GM19238 (cell line): ENCODE data around the gene TSR2.
"Not testable (repeated sequence)": the region's sequence is repeated elsewhere in the genome, so short reads cannot be mapped to it uniquely, and the experiment has no call there.

Experiments used
- DNase-seq: peaks from one replicate; pipeline ENCODE4 v3.0.0; 2011; ENCODE audit warnings: low spot score; ENCODE audit not compliant: insufficient read length

The TSR2 gene

DNA sequence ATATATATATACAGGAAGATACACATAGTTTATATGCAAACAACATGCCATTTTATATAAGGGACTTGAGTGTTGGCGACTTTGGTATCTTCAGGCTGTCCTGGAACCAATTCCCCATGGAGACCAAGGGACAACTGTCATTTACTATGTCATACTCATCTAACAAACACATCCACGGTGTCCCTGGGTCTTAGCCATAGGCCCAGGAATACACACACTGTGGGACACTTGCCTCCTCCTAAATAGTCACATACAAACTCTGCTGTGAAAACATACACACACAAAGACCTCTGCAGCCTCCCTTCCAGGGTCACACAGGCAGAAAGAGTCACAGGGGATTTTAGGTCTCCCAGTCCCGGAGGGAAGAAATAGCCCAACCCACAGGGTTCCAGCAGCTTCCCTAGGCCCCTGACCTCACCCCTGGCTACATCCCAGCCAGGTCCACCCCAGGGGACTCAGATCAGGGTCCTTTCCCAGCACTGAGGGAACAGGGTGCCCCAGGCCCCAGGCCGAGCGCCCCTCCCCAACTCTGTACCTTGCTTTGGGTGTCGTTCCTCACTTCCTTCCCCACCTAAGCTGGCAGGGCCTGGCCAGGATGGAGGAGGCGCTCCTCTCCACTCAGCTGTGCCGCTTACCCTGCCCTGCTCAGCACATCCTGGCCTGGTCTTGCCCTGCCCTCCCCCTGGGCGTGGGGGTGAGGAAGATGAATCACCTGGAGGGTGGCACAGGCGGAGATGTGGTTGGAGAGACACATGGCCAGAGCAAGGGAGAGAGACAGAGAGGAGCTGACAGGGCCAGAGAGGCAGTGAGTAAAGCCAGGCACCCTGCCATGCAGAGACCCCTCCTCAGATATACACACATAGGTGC, 34.0 kb downstream of the TSR2 start:
- no peak for DNase-seq

DNA sequence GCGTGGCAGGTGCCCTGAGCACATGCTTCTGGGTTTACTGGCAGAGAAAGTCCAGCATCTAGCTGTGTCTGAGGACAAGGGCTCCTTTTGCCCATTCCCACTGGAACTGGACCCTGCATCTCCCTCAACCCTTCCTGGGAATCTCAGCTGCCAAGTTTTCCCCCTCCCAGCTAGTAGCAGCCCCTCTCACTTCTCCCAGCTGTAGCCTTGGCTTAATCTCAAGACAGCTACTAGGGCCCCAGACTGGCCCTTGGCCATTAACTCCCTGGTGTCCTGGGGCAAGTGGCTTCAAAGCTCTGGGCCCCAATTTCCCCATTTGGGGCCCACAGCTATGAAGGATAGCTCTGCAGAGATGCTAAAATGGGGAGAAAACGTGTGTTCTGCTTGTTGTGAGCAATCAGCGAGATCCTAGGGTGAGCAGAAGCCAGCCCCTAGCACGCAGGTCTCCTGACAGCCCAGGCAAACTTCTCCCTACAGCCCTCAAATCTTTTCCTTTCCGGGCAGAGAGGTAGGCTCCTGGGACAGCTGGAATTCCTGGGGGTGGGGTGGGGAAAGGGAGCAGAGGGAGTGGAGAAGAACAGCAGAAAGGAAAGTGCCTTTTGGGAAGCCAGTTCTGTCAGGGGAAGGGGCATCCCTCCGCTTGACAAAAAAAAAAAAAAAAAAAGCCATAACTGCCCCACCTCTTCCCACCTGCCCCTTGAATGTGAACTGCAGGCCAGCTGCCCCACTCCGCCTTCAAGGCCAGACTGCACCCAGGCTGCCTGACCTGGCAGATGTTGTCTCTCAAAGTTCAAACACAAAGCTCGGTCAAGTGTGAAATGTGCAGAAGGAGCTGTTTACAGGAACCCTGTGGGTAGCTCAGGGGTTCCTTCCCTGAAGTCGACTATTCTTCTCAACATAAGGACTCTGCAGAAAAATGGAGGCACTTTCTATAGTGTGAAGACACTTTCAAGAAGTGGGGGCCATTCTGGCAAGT, 39.2 kb downstream of the TSR2 start:
- DNase-seq, result no peak

GRCh38 chrX:54482839-54483593, 42.8 kb downstream of the TSR2 start:
- no peak for DNase-seq

DNA sequence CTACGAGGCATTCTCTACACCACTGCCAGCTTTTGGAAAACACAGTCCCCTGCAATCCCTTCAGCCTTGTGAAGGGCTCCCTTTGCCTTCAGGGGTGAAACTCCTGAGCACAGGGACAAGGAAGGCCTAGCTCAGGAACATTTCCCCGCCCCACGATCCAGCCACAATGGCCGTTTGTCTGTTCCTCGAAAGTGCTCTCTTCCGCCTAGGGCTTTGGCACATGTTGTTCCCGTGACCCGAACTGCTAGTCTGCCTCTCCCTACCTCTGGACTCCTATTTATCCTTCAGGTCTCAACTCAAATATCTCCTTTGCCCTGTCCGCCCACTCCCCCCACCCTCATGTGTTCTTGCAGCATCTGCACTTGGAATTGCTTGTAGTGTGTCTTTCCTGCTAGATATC, 43.7 kb downstream of the TSR2 start:
- no peak for DNase-seq

- DNase-seq, result no peak
Measured at GRCh38 chrX:54484666-54485065, 44.5 kb downstream of the TSR2 start.

GRCh38 chrX:54489819-54490218, 49.6 kb downstream of the TSR2 start:
- not testable (repeated sequence) for DNase-seq

GRCh38 chrX:54492340-54492739, 52.1 kb downstream of the TSR2 start:
- no peak for DNase-seq

- DNase-seq, result no peak
Measured at GRCh38 chrX:54494166-54494988, 54.2 kb downstream of the TSR2 start.
